PC-9 (cell line): ENCODE results near the gene LUZP2.

ENCODE experiments used
- EZH2 ChIP-seq: fragments of 200-600 bp; sonication (generic); IDR thresholded peaks from 2 replicates; pipeline ENCODE4 v1.8.0; 2017; ENCODE audit warnings: antibody characterized with exemption, low read depth
- TF ChIP-seq, protein P1 (sequence below): fragments of 200-600 bp; sonication (generic); conservative IDR thresholded peaks from 2 replicates; pipeline ENCODE4 v1.6.1; 2017; ENCODE audit warnings: mixed run types, antibody characterized with exemption, mild to moderate bottlenecking, moderate library complexity

DNA sequence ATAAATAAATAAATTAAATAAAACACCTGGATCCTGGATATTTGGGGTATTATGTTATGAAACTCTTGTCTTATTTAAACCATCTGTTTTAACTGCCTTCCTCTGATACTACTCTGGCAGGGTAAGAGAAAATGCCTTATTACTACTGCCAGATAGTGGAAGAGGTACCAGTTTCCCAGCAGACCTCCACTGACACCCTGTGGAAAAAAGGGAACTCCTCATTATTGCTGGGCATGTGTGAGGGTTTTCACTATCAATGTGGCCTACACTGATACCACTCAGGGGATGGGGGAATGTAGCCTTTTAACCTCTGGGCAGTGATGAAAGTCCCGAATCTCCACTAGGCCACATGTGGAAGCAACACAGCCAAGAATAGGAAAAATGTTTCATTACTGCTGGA, 121.0 kb downstream of the LUZP2 start:
- TF ChIP-seq, protein P1, sequence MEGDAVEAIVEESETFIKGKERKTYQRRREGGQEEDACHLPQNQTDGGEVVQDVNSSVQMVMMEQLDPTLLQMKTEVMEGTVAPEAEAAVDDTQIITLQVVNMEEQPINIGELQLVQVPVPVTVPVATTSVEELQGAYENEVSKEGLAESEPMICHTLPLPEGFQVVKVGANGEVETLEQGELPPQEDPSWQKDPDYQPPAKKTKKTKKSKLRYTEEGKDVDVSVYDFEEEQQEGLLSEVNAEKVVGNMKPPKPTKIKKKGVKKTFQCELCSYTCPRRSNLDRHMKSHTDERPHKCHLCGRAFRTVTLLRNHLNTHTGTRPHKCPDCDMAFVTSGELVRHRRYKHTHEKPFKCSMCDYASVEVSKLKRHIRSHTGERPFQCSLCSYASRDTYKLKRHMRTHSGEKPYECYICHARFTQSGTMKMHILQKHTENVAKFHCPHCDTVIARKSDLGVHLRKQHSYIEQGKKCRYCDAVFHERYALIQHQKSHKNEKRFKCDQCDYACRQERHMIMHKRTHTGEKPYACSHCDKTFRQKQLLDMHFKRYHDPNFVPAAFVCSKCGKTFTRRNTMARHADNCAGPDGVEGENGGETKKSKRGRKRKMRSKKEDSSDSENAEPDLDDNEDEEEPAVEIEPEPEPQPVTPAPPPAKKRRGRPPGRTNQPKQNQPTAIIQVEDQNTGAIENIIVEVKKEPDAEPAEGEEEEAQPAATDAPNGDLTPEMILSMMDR, result no peak
- TF ChIP-seq EZH2, result no peak
